Pericardium fibroblast (primary cell): ENCODE measurements around the gene LRRC34. TPM values are rescaled to one million over a fixed set of nuclear protein-coding genes. Genes with fewer than 3 reads are reported as not detected.

Experiments
- total RNA-seq: library from RNA; depleted of rRNA; stranded (reverse); fragments of >200 nt; gene quantifications from 2 replicates; pipeline ENCODE4 v1.2.3, GENCODE V29; 2015

Gene LRRC34
- 2.1 and 15.5 TPM in 2 replicates for total RNA-seq

DNA sequence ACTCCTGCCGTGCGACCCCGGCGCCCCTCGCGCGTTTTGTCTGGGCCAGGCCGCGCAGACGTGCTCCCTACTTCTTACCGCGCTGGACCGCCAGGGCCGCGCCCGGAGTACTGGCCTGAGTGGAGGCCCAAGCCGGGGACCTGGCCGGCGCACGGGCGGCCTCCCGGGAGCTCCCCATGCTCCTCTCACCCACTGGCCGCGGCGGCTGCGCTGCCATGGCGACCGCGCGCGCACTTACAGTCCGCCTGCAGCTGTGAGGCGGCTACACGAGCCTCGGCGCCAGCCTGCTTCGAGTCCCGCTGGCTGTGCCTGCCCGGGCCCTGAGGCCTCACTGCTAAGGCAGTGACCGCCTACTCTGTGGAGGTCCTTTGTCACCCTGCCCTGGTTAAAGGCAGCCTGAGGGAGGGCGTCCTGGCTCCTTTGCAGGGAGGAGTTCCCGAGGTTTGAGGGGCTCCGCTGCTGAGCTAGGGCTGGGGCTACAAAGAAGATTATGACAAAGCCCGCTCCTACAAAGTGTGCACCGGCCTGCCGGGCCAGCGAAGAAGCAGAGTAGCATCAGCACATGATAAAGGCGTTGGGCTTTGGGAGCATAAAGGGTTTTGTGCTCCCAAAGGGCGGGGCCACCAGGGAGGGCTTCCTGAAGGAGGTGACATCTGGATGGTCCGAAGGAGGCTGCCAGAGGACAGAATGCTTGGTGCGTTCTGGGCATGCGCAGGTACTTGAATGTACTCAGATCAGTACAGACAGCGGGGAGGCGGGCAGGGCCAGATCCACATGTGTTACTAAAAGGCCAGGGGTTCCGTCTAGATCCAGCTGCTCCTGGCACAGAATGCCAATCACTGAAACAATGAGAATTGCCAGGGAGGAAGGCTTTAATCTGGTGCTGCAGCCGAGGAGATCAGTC, at the start of gene LRRC34, which contains the start of gene LRRIQ4:
Gene LRRC34 (minus strand): TSS at position 573 of the 904 bp plus-strand sequence. CDS start 356 bp downstream, at position 217.
Gene LRRIQ4 (plus strand): TSS at position 539 of the 904 bp plus-strand sequence. CDS start 9,052 bp downstream, outside the sequence.

GRCh38 chr3:169772897-169773816, 39.5 kb downstream of the LRRC34 start, which contains the start of gene MYNN:
MYNN (plus strand) TSS chr3:169773396; CDS start chr3:169774296, 900 bp downstream.

GRCh38 chr3:169769287-169770181, 43.2 kb downstream of the LRRC34 start, which contains the start of gene ACTRT3:
ACTRT3 (minus strand) TSS chr3:169769561; CDS start chr3:169769520, 41 bp downstream.

GRCh38 chr3:169764882-169765612, 47.7 kb downstream of the LRRC34 start, which contains the start of gene TERC:
TERC (minus strand) TSS chr3:169765060.

Other genes starting within 250 kb of the LRRC34 start
- 2.0 and 8.6 TPM in 2 replicates for gene MECOM, start 149.2 kb downstream of the LRRC34 start, total RNA-seq
- 147 TPM in 2 replicates for gene TERC, start 47.8 kb downstream of the LRRC34 start, total RNA-seq
- gene ACTRT3, start 43.3 kb downstream of the LRRC34 start, total RNA-seq, result 2.3 and 6.5 TPM in 2 replicates
- gene MYNN, start 39.5 kb downstream of the LRRC34 start, total RNA-seq, result 9.6 and 13.4 TPM in 2 replicates
- not detected in 2 replicates for gene LRRIQ4, start within 50 bp of the LRRC34 start, total RNA-seq
- gene LRRC31, start 57.0 kb upstream of the LRRC34 start, total RNA-seq, result not detected in 2 replicates
- not detected in 2 replicates for gene SAMD7, start 98.7 kb upstream of the LRRC34 start, total RNA-seq
- 23.4 and 30.8 TPM in 2 replicates for gene SEC62, start 153.9 kb upstream of the LRRC34 start, total RNA-seq
- gene GPR160, start 225.1 kb upstream of the LRRC34 start, total RNA-seq, result 0.09 TPM in 1 of 2 replicates, not detected in the other